H9 (cell line): ENCODE results near the gene CACNA1D. TPM values are rescaled to one million over a fixed set of nuclear protein-coding genes. Genes with fewer than 3 reads are reported as not detected.

Source experiments
- DNase-seq: peaks from one replicate; pipeline ENCODE4 v3.0.0-alpha.2; 2017
- H2AFZ ChIP-seq: one replicate; pipeline ENCODE4 v1.6.1; 2013; ENCODE audit warnings: mild to moderate bottlenecking, low read length, control low read depth, moderate library complexity
- H2AK5ac ChIP-seq: 2 replicates; pipeline ENCODE4 v1.6.1; 2013; ENCODE audit warnings: low read length, control low read depth, mixed read lengths; ENCODE audit not compliant: insufficient read length
- H2BK120ac ChIP-seq: one replicate; pipeline ENCODE4 v1.6.1; 2013; ENCODE audit warnings: low read depth, mild to moderate bottlenecking, low read length, control low read depth, inconsistent platforms; ENCODE audit not compliant: poor library complexity, severe bottlenecking
- H2BK12ac ChIP-seq: 2 replicates; pipeline ENCODE4 v1.6.1; 2013; ENCODE audit warnings: low read length, control low read depth, mixed read lengths, low read depth; ENCODE audit not compliant: insufficient read length
- H2BK15ac ChIP-seq: 2 replicates; pipeline ENCODE4 v1.6.1; 2013; ENCODE audit warnings: low read depth, low read length, control low read depth
- H2BK20ac ChIP-seq: one replicate; pipeline ENCODE4 v1.6.1; 2013; ENCODE audit warnings: low read depth, mild to moderate bottlenecking, low read length, control low read depth, inconsistent platforms; ENCODE audit not compliant: poor library complexity, severe bottlenecking
- H2BK5ac ChIP-seq: 2 replicates; pipeline ENCODE4 v1.6.1; 2013; ENCODE audit warnings: low read length, control low read depth, mixed read lengths; ENCODE audit not compliant: insufficient read length
- H3K14ac ChIP-seq: 2 replicates; pipeline ENCODE4 v1.6.1; 2013; ENCODE audit warnings: low read length, control low read depth; ENCODE audit not compliant: insufficient read depth
- H3K18ac ChIP-seq: 2 replicates; pipeline ENCODE4 v1.6.1; 2013; ENCODE audit warnings: low read depth, mild to moderate bottlenecking, mixed read lengths, low read length, control low read depth; ENCODE audit not compliant: insufficient read length
- H3K23ac ChIP-seq: 2 replicates; pipeline ENCODE4 v1.6.1; 2013; ENCODE audit warnings: low read length, control low read depth, mixed read lengths, low read depth; ENCODE audit not compliant: insufficient read length
- H3K23me2 ChIP-seq: 2 replicates; pipeline ENCODE4 v1.6.1; 2013; ENCODE audit warnings: low read depth, mild to moderate bottlenecking, mixed read lengths, low read length, control low read depth; ENCODE audit not compliant: insufficient read length, poor library complexity, severe bottlenecking
- H3K27ac ChIP-seq: 2 replicates; pipeline ENCODE4 v1.5.1; 2013; ENCODE audit warnings: low read length, control low read depth, mixed read lengths, low read depth; ENCODE audit not compliant: insufficient read length
- H3K27me3 ChIP-seq: 2 replicates; pipeline ENCODE4 v1.6.1; 2013; ENCODE audit warnings: low read length, control low read depth, inconsistent platforms; ENCODE audit not compliant: insufficient read depth
- H3K4ac ChIP-seq: 2 replicates; pipeline ENCODE4 v1.6.1; 2013; ENCODE audit warnings: low read depth, mild to moderate bottlenecking, control low read depth, inconsistent platforms, low read length, moderate library complexity
- H3K4me1 ChIP-seq: 2 replicates; pipeline ENCODE4 v1.6.1; 2013; ENCODE audit warnings: low read length, control low read depth, inconsistent platforms; ENCODE audit not compliant: insufficient read depth
- H3K4me2 ChIP-seq: 2 replicates; pipeline ENCODE4 v1.6.1; 2013; ENCODE audit warnings: low read length, control low read depth, mixed read lengths; ENCODE audit not compliant: insufficient read length, insufficient read depth
- H3K56ac ChIP-seq: 2 replicates; pipeline ENCODE4 v1.6.1; 2013; ENCODE audit warnings: low read depth, mild to moderate bottlenecking, mixed read lengths, low read length, control low read depth; ENCODE audit not compliant: insufficient read length
- H3K79me1 ChIP-seq: 2 replicates; pipeline ENCODE4 v1.6.1; 2013; ENCODE audit warnings: low read depth, mild to moderate bottlenecking, moderate library complexity, low read length, control low read depth, inconsistent platforms; ENCODE audit not compliant: insufficient read depth, poor library complexity, severe bottlenecking
- H3K79me2 ChIP-seq: 2 replicates; pipeline ENCODE4 v1.6.1; 2013; ENCODE audit warnings: low read length, control low read depth, inconsistent platforms; ENCODE audit not compliant: insufficient read depth
- H3K9ac ChIP-seq: 2 replicates; pipeline ENCODE4 v1.6.1; 2013; ENCODE audit warnings: low read length, control low read depth, mixed read lengths; ENCODE audit not compliant: insufficient read length; ENCODE audit errors: extremely low read depth
- H3K9me3 ChIP-seq: one replicate; pipeline ENCODE4 v1.6.1; 2013; ENCODE audit warnings: low read depth, low read length, inconsistent platforms; ENCODE audit not compliant: control insufficient read depth
- H3T11ph ChIP-seq: one replicate; pipeline ENCODE4 v1.6.1; 2013; ENCODE audit warnings: mild to moderate bottlenecking, low read length, control low read depth, inconsistent platforms
- H4K20me1 ChIP-seq: one replicate; pipeline ENCODE4 v1.6.1; 2013; ENCODE audit not compliant: control insufficient read depth, insufficient read length, insufficient read depth
- H4K5ac ChIP-seq: 2 replicates; pipeline ENCODE4 v1.6.1; 2013; ENCODE audit warnings: low read depth, mild to moderate bottlenecking, mixed read lengths, low read length, control low read depth; ENCODE audit not compliant: insufficient read length
- H4K8ac ChIP-seq: replicated peaks from 2 replicates; pipeline ENCODE4 v1.6.1; 2013; ENCODE audit warnings: low read length, control low read depth, mixed read lengths, low read depth; ENCODE audit not compliant: insufficient read length
- H4K91ac ChIP-seq: 2 replicates; pipeline ENCODE4 v1.6.1; 2013; ENCODE audit warnings: low read depth, mild to moderate bottlenecking, moderate library complexity, mixed read lengths, low read length, control low read depth; ENCODE audit not compliant: insufficient read length
- H3K27ac Mint-ChIP-seq, 3 experiments: 2 replicates in 2 of 3; 3 replicates in 1 of 3; pipeline ENCODE4 v1.8.0; 2020 to 2021; ENCODE audit warnings: mixed read lengths in 3 of 3, mild to moderate bottlenecking in 1 of 3, moderate library complexity in 1 of 3
- H3K27me3 Mint-ChIP-seq: 2 replicates; pipeline ENCODE4 v1.8.0; 2021; ENCODE audit warnings: low read depth, mild to moderate bottlenecking, moderate library complexity, mixed read lengths
- H3K36me3 Mint-ChIP-seq, 3 experiments: 2 replicates in 2 of 3; 3 replicates in 1 of 3; pipeline ENCODE4 v1.8.0; 2020 to 2021; ENCODE audit warnings: low read depth in 3 of 3, mixed read lengths in 3 of 3; ENCODE audit not compliant: insufficient read depth in 1 of 3
- H3K4me1 Mint-ChIP-seq, 2 experiments: 2 replicates each; pipeline ENCODE4 v1.8.0; 2020; ENCODE audit warnings: mixed read lengths in 2 of 2
- H3K4me3 Mint-ChIP-seq, 2 experiments: 2 replicates in 1 of 2; 3 replicates in 1 of 2; pipeline ENCODE4 v1.8.0; 2020 to 2021; ENCODE audit warnings: mild to moderate bottlenecking in 2 of 2, mixed read lengths in 2 of 2, moderate library complexity in 1 of 2
- H3K9me3 Mint-ChIP-seq, 2 experiments: 2 replicates in 1 of 2; 3 replicates in 1 of 2; pipeline ENCODE4 v1.8.0; 2020; ENCODE audit warnings: mild to moderate bottlenecking in 2 of 2, mixed read lengths in 2 of 2, moderate library complexity in 1 of 2
- WGBS: extraction: QIAGEN DNeasy Blood & Tissue Kit; methylation state at CpG from one replicate; pipeline ENCODE4 v1.1.7; 2013; ENCODE audit warnings: missing lambda C conversion rate, low lambda C conversion rate, mixed read lengths; ENCODE audit not compliant: insufficient read length; ENCODE audit errors: extremely low coverage; 5-methylcytosine and 5-hydroxymethylcytosine counted together
- total RNA-seq: library from RNA; stranded (reverse); gene quantifications from 2 replicates; pipeline ENCODE4 v1.2.1, GENCODE V29; 2021
- TF ChIP-seq, protein P1 (sequence below): fragments of 200-600 bp; sonication (generic); conservative IDR thresholded peaks from 3 replicates; pipeline ENCODE4 v1.8.0; 2021; ENCODE audit warnings: antibody characterized with exemption, mild to moderate bottlenecking

The CACNA1D gene
- total RNA-seq, 1 experiment from 2014 or later = 3.5 TPM

DNA sequence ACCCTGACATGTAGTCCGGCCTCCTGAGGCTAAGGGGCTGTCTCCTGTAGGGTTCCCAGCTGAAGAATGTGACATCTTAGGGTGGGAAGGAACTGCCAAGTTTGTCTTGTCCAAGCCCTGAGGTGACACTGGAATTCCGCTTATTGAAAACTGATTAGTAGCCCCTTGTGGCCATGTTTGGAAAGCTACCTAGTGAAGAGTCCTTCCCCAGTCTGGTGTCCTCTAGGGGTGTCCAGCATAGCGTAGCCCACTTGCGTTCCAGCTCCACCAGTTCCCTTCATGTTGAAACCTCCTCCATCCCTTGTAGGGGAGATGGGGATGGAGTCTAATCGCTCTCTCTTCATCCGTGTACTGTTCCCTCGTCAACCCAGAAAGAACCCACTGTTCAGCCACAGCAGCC is 272.3 kb downstream of the CACNA1D start:
- Histone ChIP-seq H4K8ac (no peak overlapping the region), H2AK5ac (no peak overlapping the region), H3K79me1 (no peaks in the 10 kb centered on the region), H3K9me3 (no peaks in the 10 kb centered on the region), H3K27ac (no peak overlapping the region), H3K4ac (no peak overlapping the region), H2AFZ (no peak overlapping the region), H3K56ac (no peak overlapping the region), H3K9ac (no peak overlapping the region), H4K91ac (no peak overlapping the region), H2BK5ac (no peak overlapping the region), H3K14ac (no peak overlapping the region), H3K18ac (no peak overlapping the region), H3K4me2 (no peak overlapping the region), H3K23me2 (no peaks in the 10 kb centered on the region), H2BK120ac (no peak overlapping the region), H3T11ph (no peak overlapping the region), H3K27me3 (no peaks in the 10 kb centered on the region), H3K79me2 (no peaks in the 10 kb centered on the region), H3K4me1 (peaks cover 2% of the 10 kb centered on the region; the same call in 1 of the 2 replicates), H4K20me1 (no peaks in the 10 kb centered on the region), H2BK12ac (no peak overlapping the region), H2BK20ac (no peak overlapping the region), H4K5ac (no peak overlapping the region), H2BK15ac (no peak overlapping the region), H3K23ac (no peak overlapping the region)
- H3K4me3 Mint-ChIP-seq = no peak overlapping the region
- H3K36me3 Mint-ChIP-seq = no peaks in the 10 kb centered on the region
- H3K4me1 Mint-ChIP-seq = peaks cover 17 to 21% of the 10 kb centered on the region in 2 experiments
- no peaks in the 10 kb centered on the region for H3K9me3 Mint-ChIP-seq
- TF ChIP-seq, protein P1, sequence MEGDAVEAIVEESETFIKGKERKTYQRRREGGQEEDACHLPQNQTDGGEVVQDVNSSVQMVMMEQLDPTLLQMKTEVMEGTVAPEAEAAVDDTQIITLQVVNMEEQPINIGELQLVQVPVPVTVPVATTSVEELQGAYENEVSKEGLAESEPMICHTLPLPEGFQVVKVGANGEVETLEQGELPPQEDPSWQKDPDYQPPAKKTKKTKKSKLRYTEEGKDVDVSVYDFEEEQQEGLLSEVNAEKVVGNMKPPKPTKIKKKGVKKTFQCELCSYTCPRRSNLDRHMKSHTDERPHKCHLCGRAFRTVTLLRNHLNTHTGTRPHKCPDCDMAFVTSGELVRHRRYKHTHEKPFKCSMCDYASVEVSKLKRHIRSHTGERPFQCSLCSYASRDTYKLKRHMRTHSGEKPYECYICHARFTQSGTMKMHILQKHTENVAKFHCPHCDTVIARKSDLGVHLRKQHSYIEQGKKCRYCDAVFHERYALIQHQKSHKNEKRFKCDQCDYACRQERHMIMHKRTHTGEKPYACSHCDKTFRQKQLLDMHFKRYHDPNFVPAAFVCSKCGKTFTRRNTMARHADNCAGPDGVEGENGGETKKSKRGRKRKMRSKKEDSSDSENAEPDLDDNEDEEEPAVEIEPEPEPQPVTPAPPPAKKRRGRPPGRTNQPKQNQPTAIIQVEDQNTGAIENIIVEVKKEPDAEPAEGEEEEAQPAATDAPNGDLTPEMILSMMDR = peak; percentile 33; the same call in 1 of the 3 replicates
- no CpG with 5 or more reads among the region's 7 CpGs for WGBS
- H3K27me3 Mint-ChIP-seq = no peaks in the 10 kb centered on the region
- H3K27ac Mint-ChIP-seq = no peak overlapping the region
- DNase-seq = no peak
